Measurements from ENCODE around the gene SHC3.

- TF ChIP-seq CTCF (IDR thresholded peaks at IDR 0.05; ENCODE audit: poor library complexity, severe bottlenecking) = no peak
- no peak for TF ChIP-seq SMC3 (conservative IDR thresholded peaks at IDR 0.05; ENCODE audit: poor library complexity)
- TF ChIP-seq POLR2AphosphoS5 (IDR thresholded peaks at IDR 0.05) = no peak
- TF ChIP-seq EZH2 (IDR thresholded peaks at IDR 0.05; ENCODE audit: borderline replicate concordance, insufficient read depth, low read length, poor library complexity, severe bottlenecking) = no peak
- no peak for TF ChIP-seq RAD21 (conservative IDR thresholded peaks at IDR 0.05)
- no peak for TF ChIP-seq REST (IDR thresholded peaks at IDR 0.05; ENCODE audit: borderline replicate concordance)
- TF ChIP-seq MXI1 (conservative IDR thresholded peaks at IDR 0.05; ENCODE audit: poor library complexity, severe bottlenecking) = no peak
- no peak for TF ChIP-seq EP300 (conservative IDR thresholded peaks at IDR 0.05; ENCODE audit: poor library complexity, severe bottlenecking)
These were observed 205.2 kb downstream of the SHC3 start for GRCh38 chr9:88973281-88974045.

All from neural cell (in vitro differentiated cells).